AG04450 (cell line): ENCODE results near the gene MYLK2. TPM values are rescaled to one million over a fixed set of nuclear protein-coding genes. Genes with fewer than 3 reads are reported as not detected.

ENCODE experiments used
- CTCF ChIA-PET: fragments of 300-600, 350-600 bp; formaldehyde crosslinking; extraction: SDS; loops from one replicate; lab custom pipeline; 2022; ENCODE audit warnings: antibody characterized with exemption, inconsistent platforms; lab: Charles Lee
- POLR2A ChIA-PET: fragments of 350-600 bp; formaldehyde crosslinking; extraction: SDS; loops from one replicate; lab custom pipeline; 2021; ENCODE audit warnings: antibody characterized with exemption, inconsistent platforms; lab: Yijun Ruan, JAX
- DNase-seq: peaks from one replicate; pipeline ENCODE4 v3.0.0-alpha.2; 2011; ENCODE audit warnings: low read depth, low spot score
- H3K27ac ChIP-seq: one replicate; pipeline ENCODE4 v1.5.1; 2012; ENCODE audit warnings: low read depth, low read length, control low read depth
- H3K27me3 ChIP-seq: one replicate; pipeline ENCODE4 v1.6.0; 2012; ENCODE audit warnings: low read length; ENCODE audit not compliant: control insufficient read depth, insufficient read depth
- H3K4me3 ChIP-seq: 2 replicates; pipeline ENCODE4 v1.5.1; 2011; ENCODE audit warnings: mild to moderate bottlenecking, low read depth, low read length, control low read depth
- H3K9me3 ChIP-seq: 2 replicates; pipeline ENCODE4 v1.5.1; 2012; ENCODE audit warnings: low read length; ENCODE audit not compliant: control insufficient read depth, insufficient read depth
- CTCF ChIP-seq: IDR thresholded peaks from 2 replicates; pipeline ENCODE4 v1.5.1; 2011; ENCODE audit warnings: low read depth, low read length, control low read depth, inconsistent platforms
- polyA plus RNA-seq: library from polyadenylated mRNA; depleted of rRNA; stranded (reverse); fragments of >200 nt; gene quantifications from 2 replicates; pipeline ENCODE4 v1.2.3, GENCODE V29; 2011

The MYLK2 gene
- polyA plus RNA-seq, 1 experiment = not detected

GRCh38 chr20:31845300-31845863 is 26.2 kb downstream of the MYLK2 start, which contains the start of gene FOXS1:
Gene FOXS1 (minus strand): TSS chr20:31845604. CDS start chr20:31845542, 62 bp downstream.
- peaks cover 33% of the 10 kb centered on the region for H3K27me3 ChIP-seq
- CTCF ChIA-PET = interaction anchor here (0.9 to 2.3 kb wide), 4 partner anchors 10 to 22 kb away, joined by 6 to 18 read pairs (median 10); no protein-coding TSS in a partner anchor
- no peak within 1 kb of the TSS for H3K27ac ChIP-seq
- POLR2A ChIA-PET = no interaction called here
- no peak for DNase-seq
- H3K9me3 ChIP-seq = no peaks in the 10 kb centered on the region
- H3K4me3 ChIP-seq = no peak within 1 kb of the TSS
- TF ChIP-seq CTCF = no peak

GRCh38 chr20:31846793-31847138 is 27.6 kb downstream of the MYLK2 start:
- H3K4me3 ChIP-seq = no peak overlapping the region
- TF ChIP-seq CTCF = no peak
- ChIA-PET POLR2A (no interaction called here), CTCF (interaction anchor here (0.6 to 2.3 kb wide), 20 partner anchors 9 to 244 kb away, joined by 3 to 24 read pairs (median 4); partner anchors contain the start of gene MYLK2)
- DNase-seq = no peak
- H3K9me3 ChIP-seq = no peaks in the 10 kb centered on the region
- no peak overlapping the region for H3K27ac ChIP-seq
- peaks cover 43% of the 10 kb centered on the region for H3K27me3 ChIP-seq

GRCh38 chr20:31848088-31848999 is 29.2 kb downstream of the MYLK2 start:
- H3K9me3 ChIP-seq = no peaks in the 10 kb centered on the region
- CTCF ChIA-PET = interaction anchor here (0.6 to 2.0 kb wide), 4 partner anchors 11 to 244 kb away, joined by 3 to 24 read pairs (median 11); no protein-coding TSS in a partner anchor
- peaks cover 44% of the 10 kb centered on the region for H3K27me3 ChIP-seq
- no peak overlapping the region for H3K4me3 ChIP-seq
- no peak for DNase-seq
- H3K27ac ChIP-seq = no peak overlapping the region
- POLR2A ChIA-PET = no interaction called here
- no peak for TF ChIP-seq CTCF

GRCh38 chr20:31849306-31849930 is 30.3 kb downstream of the MYLK2 start:
- TF ChIP-seq CTCF = no peak
- DNase-seq = no peak
- no peak overlapping the region for H3K4me3 ChIP-seq
- H3K27ac ChIP-seq = no peak overlapping the region
- H3K27me3 ChIP-seq = peaks cover 45% of the 10 kb centered on the region
- POLR2A ChIA-PET = no interaction called here
- H3K9me3 ChIP-seq = no peaks in the 10 kb centered on the region
- CTCF ChIA-PET = interaction anchor here (0.6 to 6.1 kb wide), 5 partner anchors 25 to 243 kb away, joined by 3 to 79 read pairs (median 20); partner anchors contain the start of gene PDRG1
